ENCODE measurements around the gene TRIM7. TPM values are rescaled to one million over a fixed set of nuclear protein-coding genes. Genes with fewer than 3 reads are reported as not detected.

Gene TRIM7
- total and polyA plus RNA-seq, 9 of the 15 experiments (the other 6 are each of a cell fraction or from before 2014, with no cell fraction given), result 2.6 to 14.9 (median 8.9) TPM

- TF ChIP-seq, protein P1, sequence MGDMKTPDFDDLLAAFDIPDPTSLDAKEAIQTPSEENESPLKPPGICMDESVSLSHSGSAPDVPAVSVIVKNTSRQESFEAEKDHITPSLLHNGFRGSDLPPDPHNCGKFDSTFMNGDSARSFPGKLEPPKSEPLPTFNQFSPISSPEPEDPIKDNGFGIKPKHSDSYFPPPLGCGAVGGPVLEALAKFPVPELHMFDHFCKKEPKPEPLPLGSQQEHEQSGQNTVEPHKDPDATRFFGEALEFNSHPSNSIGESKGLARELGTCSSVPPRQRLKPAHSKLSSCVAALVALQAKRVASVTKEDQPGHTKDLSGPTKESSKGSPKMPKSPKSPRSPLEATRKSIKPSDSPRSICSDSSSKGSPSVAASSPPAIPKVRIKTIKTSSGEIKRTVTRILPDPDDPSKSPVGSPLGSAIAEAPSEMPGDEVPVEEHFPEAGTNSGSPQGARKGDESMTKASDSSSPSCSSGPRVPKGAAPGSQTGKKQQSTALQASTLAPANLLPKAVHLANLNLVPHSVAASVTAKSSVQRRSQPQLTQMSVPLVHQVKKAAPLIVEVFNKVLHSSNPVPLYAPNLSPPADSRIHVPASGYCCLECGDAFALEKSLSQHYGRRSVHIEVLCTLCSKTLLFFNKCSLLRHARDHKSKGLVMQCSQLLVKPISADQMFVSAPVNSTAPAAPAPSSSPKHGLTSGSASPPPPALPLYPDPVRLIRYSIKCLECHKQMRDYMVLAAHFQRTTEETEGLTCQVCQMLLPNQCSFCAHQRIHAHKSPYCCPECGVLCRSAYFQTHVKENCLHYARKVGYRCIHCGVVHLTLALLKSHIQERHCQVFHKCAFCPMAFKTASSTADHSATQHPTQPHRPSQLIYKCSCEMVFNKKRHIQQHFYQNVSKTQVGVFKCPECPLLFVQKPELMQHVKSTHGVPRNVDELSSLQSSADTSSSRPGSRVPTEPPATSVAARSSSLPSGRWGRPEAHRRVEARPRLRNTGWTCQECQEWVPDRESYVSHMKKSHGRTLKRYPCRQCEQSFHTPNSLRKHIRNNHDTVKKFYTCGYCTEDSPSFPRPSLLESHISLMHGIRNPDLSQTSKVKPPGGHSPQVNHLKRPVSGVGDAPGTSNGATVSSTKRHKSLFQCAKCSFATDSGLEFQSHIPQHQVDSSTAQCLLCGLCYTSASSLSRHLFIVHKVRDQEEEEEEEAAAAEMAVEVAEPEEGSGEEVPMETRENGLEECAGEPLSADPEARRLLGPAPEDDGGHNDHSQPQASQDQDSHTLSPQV (IDR thresholded peaks at IDR 0.05), result peak; percentile 89; the same call in 1 of the 2 replicates
- TF ChIP-seq, protein P2, sequence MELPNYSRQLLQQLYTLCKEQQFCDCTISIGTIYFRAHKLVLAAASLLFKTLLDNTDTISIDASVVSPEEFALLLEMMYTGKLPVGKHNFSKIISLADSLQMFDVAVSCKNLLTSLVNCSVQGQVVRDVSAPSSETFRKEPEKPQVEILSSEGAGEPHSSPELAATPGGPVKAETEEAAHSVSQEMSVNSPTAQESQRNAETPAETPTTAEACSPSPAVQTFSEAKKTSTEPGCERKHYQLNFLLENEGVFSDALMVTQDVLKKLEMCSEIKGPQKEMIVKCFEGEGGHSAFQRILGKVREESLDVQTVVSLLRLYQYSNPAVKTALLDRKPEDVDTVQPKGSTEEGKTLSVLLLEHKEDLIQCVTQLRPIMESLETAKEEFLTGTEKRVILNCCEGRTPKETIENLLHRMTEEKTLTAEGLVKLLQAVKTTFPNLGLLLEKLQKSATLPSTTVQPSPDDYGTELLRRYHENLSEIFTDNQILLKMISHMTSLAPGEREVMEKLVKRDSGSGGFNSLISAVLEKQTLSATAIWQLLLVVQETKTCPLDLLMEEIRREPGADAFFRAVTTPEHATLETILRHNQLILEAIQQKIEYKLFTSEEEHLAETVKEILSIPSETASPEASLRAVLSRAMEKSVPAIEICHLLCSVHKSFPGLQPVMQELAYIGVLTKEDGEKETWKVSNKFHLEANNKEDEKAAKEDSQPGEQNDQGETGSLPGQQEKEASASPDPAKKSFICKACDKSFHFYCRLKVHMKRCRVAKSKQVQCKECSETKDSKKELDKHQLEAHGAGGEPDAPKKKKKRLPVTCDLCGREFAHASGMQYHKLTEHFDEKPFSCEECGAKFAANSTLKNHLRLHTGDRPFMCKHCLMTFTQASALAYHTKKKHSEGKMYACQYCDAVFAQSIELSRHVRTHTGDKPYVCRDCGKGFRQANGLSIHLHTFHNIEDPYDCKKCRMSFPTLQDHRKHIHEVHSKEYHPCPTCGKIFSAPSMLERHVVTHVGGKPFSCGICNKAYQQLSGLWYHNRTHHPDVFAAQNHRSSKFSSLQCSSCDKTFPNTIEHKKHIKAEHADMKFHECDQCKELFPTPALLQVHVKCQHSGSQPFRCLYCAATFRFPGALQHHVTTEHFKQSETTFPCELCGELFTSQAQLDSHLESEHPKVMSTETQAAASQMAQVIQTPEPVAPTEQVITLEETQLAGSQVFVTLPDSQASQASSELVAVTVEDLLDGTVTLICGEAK (IDR thresholded peaks at IDR 0.05), result peak; percentile 89
- TF ChIP-seq, protein P2 (CRISPR knock-in tag; IDR thresholded peaks at IDR 0.05), result no peak
- TF ChIP-seq FIP1L1 (IDR thresholded peaks at IDR 0.05; ENCODE audit: low read depth, low read length, poor library complexity, severe bottlenecking), result peak; percentile 86
- no peak; the same call in 1 of the 2 replicates for TF ChIP-seq FOXJ2 (tag; IDR thresholded peaks at IDR 0.05)
- TF ChIP-seq PHB2 (IDR thresholded peaks at IDR 0.05; ENCODE audit: low read depth), result peak; percentile 58
- TF ChIP-seq ZNF431 (CRISPR knock-in tag; IDR thresholded peaks at IDR 0.05), result peak; percentile 64
- TF ChIP-seq, protein P3, sequence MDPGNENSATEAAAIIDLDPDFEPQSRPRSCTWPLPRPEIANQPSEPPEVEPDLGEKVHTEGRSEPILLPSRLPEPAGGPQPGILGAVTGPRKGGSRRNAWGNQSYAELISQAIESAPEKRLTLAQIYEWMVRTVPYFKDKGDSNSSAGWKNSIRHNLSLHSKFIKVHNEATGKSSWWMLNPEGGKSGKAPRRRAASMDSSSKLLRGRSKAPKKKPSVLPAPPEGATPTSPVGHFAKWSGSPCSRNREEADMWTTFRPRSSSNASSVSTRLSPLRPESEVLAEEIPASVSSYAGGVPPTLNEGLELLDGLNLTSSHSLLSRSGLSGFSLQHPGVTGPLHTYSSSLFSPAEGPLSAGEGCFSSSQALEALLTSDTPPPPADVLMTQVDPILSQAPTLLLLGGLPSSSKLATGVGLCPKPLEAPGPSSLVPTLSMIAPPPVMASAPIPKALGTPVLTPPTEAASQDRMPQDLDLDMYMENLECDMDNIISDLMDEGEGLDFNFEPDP (CRISPR knock-in tag; IDR thresholded peaks at IDR 0.05), result no peak
- no peak for TF ChIP-seq NR2C1 (IDR thresholded peaks at IDR 0.05)
- TF ChIP-seq NR2C1 (tag; IDR thresholded peaks at IDR 0.05), result 0 out of 2 replicates have a peak, but pooled peaks have one; percentile 38
- 0 out of 2 replicates have a peak, but pooled peaks have one; percentile 85 for TF ChIP-seq RBM14 (IDR thresholded peaks at IDR 0.05; ENCODE audit: borderline replicate concordance, insufficient read depth, low read depth, low read length)
- peak; percentile 96 for TF ChIP-seq ZSCAN29 (IDR thresholded peaks at IDR 0.05)
- TF ChIP-seq SMARCE1 (IDR thresholded peaks at IDR 0.05), result peak; percentile 35; the same call in 1 of the 2 replicates
These were observed 17.0 kb upstream of the TRIM7 start (continued) for GRCh38 chr5:181221792-181222629.
